Measurements from ENCODE around the gene PDE7B. TPM values are rescaled to one million over a fixed set of nuclear protein-coding genes. Genes with fewer than 3 reads are reported as not detected.

The PDE7B gene
- total RNA-seq, 1 experiment from 2014 or later, result not detected

GRCh38 chr6:135867332-135867731 is 15.8 kb downstream of the PDE7B start:
- no peak for TF ChIP-seq CREB1 (CRISPR knock-in tag; IDR thresholded peaks at IDR 0.05)
- no peak for TF ChIP-seq HMGA2 (CRISPR knock-in tag; IDR thresholded peaks at IDR 0.05)
- no peak for TF ChIP-seq AR (CRISPR knock-in tag; IDR thresholded peaks at IDR 0.05)
- TF ChIP-seq KAT7 (CRISPR knock-in tag; IDR thresholded peaks at IDR 0.05; ENCODE audit: borderline replicate concordance), result no peak
- TF ChIP-seq ETV6 (CRISPR knock-in tag; IDR thresholded peaks at IDR 0.05), result no peak
- no peak for TF ChIP-seq CTCF (IDR thresholded peaks at IDR 0.05)
- no peak for TF ChIP-seq ZNF138 (CRISPR knock-in tag; conservative IDR thresholded peaks at IDR 0.05)
- no peak for TF ChIP-seq ZNF396 (CRISPR knock-in tag; IDR thresholded peaks at IDR 0.05; ENCODE audit: borderline replicate concordance)
- no peak for TF ChIP-seq FOXP1 (CRISPR knock-in tag; IDR thresholded peaks at IDR 0.05; ENCODE audit: borderline replicate concordance)
- TF ChIP-seq IRF1 (CRISPR knock-in tag; IDR thresholded peaks at IDR 0.05), result no peak
- TF ChIP-seq ERG (CRISPR knock-in tag; IDR thresholded peaks at IDR 0.05), result no peak
- no peak for TF ChIP-seq CREM (CRISPR knock-in tag; IDR thresholded peaks at IDR 0.05)
- TF ChIP-seq NR3C1 (CRISPR knock-in tag; conservative IDR thresholded peaks at IDR 0.05; ENCODE audit: low read depth), result no peak
- no peak for TF ChIP-seq JUN (CRISPR knock-in tag; IDR thresholded peaks at IDR 0.05)
- no peak for TF ChIP-seq NFYB (CRISPR knock-in tag; conservative IDR thresholded peaks at IDR 0.05; ENCODE audit: low read depth)
- TF ChIP-seq GTF2I (CRISPR knock-in tag; conservative IDR thresholded peaks at IDR 0.05), result no peak
- no peak for TF ChIP-seq NFATC4 (CRISPR knock-in tag; IDR thresholded peaks at IDR 0.05)
- TF ChIP-seq ZNF317 (CRISPR knock-in tag; IDR thresholded peaks at IDR 0.05; ENCODE audit: borderline replicate concordance, low read depth), result no peak
- Mint-ChIP-seq H3K9me3 (peaks cover 4% of the 10 kb centered on the region), H3K27me3 (ENCODE audit: low read depth) (no peaks in the 10 kb centered on the region), H3K4me1 (no peaks in the 10 kb centered on the region), H3K27ac (no peak overlapping the region), H3K36me3 (no peaks in the 10 kb centered on the region), H3K4me3 (no peak overlapping the region)
- CTCF ChIA-PET, result interaction anchor here (1.2 kb wide), 1 partner anchor 42 kb away, joined by 4 read pairs; no protein-coding TSS in a partner anchor
- ATAC-seq (no peak), DNase-seq (ENCODE audit: low spot score) (no peak)
- POLR2A ChIA-PET, result interaction anchor here (0.6 kb wide), 1 partner anchor 92 kb away, joined by 3 read pairs; no protein-coding TSS in a partner anchor

GRCh38 chr6:135869857-135870256 is 18.4 kb downstream of the PDE7B start:
- Mint-ChIP-seq H3K36me3 (no peaks in the 10 kb centered on the region), H3K4me3 (no peak overlapping the region), H3K27ac (no peak overlapping the region), H3K27me3 (ENCODE audit: low read depth) (no peaks in the 10 kb centered on the region), H3K4me1 (no peaks in the 10 kb centered on the region), H3K9me3 (peaks cover 4% of the 10 kb centered on the region)
- ChIA-PET CTCF (no interaction called here), POLR2A (no interaction called here)
- DNase-seq (ENCODE audit: low spot score), result no peak
- TF ChIP-seq ZBTB21 (CRISPR knock-in tag; IDR thresholded peaks at IDR 0.05; ENCODE audit: borderline replicate concordance) (no peak), NR2C2 (CRISPR knock-in tag; IDR thresholded peaks at IDR 0.05) (no peak), E2F1 (CRISPR knock-in tag; IDR thresholded peaks at IDR 0.05) (no peak), NFE2L1 (CRISPR knock-in tag; IDR thresholded peaks at IDR 0.05) (no peak), ETV6 (CRISPR knock-in tag; IDR thresholded peaks at IDR 0.05) (no peak), ESRRA (CRISPR knock-in tag; IDR thresholded peaks at IDR 0.05; ENCODE audit: borderline replicate concordance) (no peak), CREB1 (CRISPR knock-in tag; IDR thresholded peaks at IDR 0.05) (no peak)
- no peak for ATAC-seq

Data from WTC11 (cell line).